ENCODE results near the gene TCERG1L. TPM values are rescaled to one million over a fixed set of nuclear protein-coding genes. Genes with fewer than 3 reads are reported as not detected.
"Not testable (repeated sequence)": the region's sequence is repeated elsewhere in the genome, so short reads cannot be mapped to it uniquely, and the experiment has no call there.

The TCERG1L gene
- total RNA-seq, 1 donor from 2014 or later = 0.31 TPM

- DNase-seq = no peak
These were observed 227.4 kb downstream of the TCERG1L start for GRCh38 chr10:131083915-131084790.

GRCh38 chr10:131082991-131083481 is 228.5 kb downstream of the TCERG1L start:
- no peak for DNase-seq

- no peak for DNase-seq
These were observed 229.2 kb downstream of the TCERG1L start for GRCh38 chr10:131082201-131082850.

- no peak for DNase-seq
These were observed 229.7 kb downstream of the TCERG1L start for GRCh38 chr10:131081786-131082185.

GRCh38 chr10:131081376-131081775 is 230.1 kb downstream of the TCERG1L start:
- DNase-seq = no peak

GRCh38 chr10:131080571-131080970 is 230.9 kb downstream of the TCERG1L start:
- DNase-seq = no peak

GRCh38 chr10:131079314-131079713 is 232.2 kb downstream of the TCERG1L start:
- no peak for DNase-seq

GRCh38 chr10:131078882-131079280 is 232.6 kb downstream of the TCERG1L start:
- not testable (repeated sequence) for DNase-seq

- DNase-seq = no peak
These were observed 233.2 kb downstream of the TCERG1L start for GRCh38 chr10:131078131-131078881.

GRCh38 chr10:131077724-131078123 is 233.8 kb downstream of the TCERG1L start:
- no peak for DNase-seq

- DNase-seq = no peak
These were observed 234.5 kb downstream of the TCERG1L start for GRCh38 chr10:131077031-131077430.

GRCh38 chr10:131076356-131076755 is 235.2 kb downstream of the TCERG1L start:
- no peak for DNase-seq

- no peak for DNase-seq
These were observed 236.2 kb downstream of the TCERG1L start for GRCh38 chr10:131075218-131075770.

- no peak for DNase-seq
These were observed 236.8 kb downstream of the TCERG1L start for GRCh38 chr10:131074682-131075081.

GRCh38 chr10:131073469-131074035 is 238.0 kb downstream of the TCERG1L start:
- DNase-seq = no peak

- no peak for DNase-seq
These were observed 238.7 kb downstream of the TCERG1L start for GRCh38 chr10:131072651-131073468.

GRCh38 chr10:131071721-131072120 is 239.8 kb downstream of the TCERG1L start:
- no peak for DNase-seq

- DNase-seq = no peak
These were observed 240.7 kb downstream of the TCERG1L start for GRCh38 chr10:131070856-131071255.

- no peak for DNase-seq
These were observed 242.8 kb downstream of the TCERG1L start for GRCh38 chr10:131068760-131069159.

- no peak for DNase-seq
These were observed 243.2 kb downstream of the TCERG1L start for GRCh38 chr10:131068311-131068710.

GRCh38 chr10:131067690-131068089 is 243.8 kb downstream of the TCERG1L start:
- no peak for DNase-seq

Measured in tongue (tissue), 2 donors.